Measurements from ENCODE around the gene HRH3. TPM values are rescaled to one million over a fixed set of nuclear protein-coding genes. Genes with fewer than 3 reads are reported as not detected.

HRH3 gene
- total RNA-seq, 2 donors from 2014 or later = 0.18 to 0.51 TPM

DNA sequence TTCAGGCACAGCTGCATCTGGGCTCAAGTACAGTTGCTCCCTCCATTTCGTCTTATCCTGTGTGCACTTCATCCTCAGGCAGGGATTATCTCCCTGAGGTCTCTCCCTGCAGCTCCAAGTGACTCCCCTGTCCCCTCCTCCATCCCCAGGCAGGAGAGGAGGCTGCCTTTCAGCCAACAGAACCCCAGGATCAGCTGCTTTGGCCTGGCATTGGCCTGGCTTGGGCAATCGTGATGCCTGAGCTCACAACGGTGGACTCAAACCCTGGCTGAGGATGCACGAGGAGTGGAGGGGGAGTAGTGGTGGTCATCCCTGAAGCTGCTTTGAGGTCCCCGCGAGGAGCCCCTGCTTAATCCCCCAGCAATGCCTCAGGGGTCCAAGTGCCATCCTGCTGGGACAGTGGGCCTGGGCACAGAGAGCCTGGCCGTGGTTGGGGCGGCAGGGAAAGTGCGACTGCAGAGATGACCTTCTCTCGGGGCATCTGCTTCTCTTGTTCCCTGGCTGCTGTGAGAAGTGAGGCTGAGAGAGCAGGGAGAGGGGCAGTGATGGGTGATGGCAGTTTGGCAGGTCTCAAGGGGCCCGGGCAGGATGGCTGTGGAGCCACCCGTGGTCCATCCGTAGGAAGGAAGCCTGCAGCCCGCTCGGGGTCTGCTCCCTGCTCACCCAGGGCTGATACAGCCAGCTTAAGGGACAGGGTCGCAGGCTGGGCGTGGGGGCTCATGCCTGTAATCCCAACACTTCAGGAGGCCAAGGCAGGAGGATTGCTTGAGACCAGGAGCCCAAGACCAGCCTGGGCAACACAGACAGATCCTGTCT, 6.0 kb upstream of the HRH3 start:
- intact Hi-C loops (cut with DNase I) = no loop called here
- WGBS = 85% methylated on average over 17 of the region's 17 CpGs
- no peaks in the 10 kb centered on the region for H3K36me3 ChIP-seq
- H3K27ac ChIP-seq = no peak overlapping the region
- DNase-seq (ENCODE audit: low spot score) = no peak
- TF ChIP-seq POLR2A (IDR thresholded peaks at IDR 0.05) (no peak), POLR2AphosphoS5 (IDR thresholded peaks at IDR 0.05) (no peak), CTCF (IDR thresholded peaks at IDR 0.05) (no peak)
- H3K4me1 ChIP-seq (replicated peaks) = no peaks in the 10 kb centered on the region
- H3K27me3 ChIP-seq (replicated peaks; ENCODE audit: insufficient read depth) = peaks cover 20% of the 10 kb centered on the region
- H3K9me3 ChIP-seq = no peaks in the 10 kb centered on the region
- no peak overlapping the region for H3K4me3 ChIP-seq

DNA sequence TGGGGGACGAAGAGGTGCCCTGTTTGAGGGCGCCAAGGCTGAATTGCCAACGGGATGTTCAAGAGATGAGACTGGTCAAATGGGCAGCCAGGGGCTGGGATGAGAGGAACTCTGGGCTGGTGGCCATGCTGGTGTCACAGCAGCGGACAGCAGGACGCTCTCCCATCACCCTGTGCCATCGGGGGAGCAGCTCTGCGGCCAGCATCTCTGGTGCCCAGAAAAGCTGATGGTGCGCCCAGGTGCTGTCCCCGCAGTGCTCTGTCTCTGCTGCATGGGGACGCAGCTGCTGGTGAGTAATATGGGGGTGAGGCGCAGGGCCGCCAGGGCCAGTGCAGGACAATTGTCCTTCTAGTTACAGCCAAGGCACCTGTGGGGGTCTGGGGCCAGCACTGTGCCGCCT, 4.9 kb upstream of the HRH3 start:
- no peaks in the 10 kb centered on the region for H3K9me3 ChIP-seq
- TF ChIP-seq POLR2A (IDR thresholded peaks at IDR 0.05) = no peak
- no peak for TF ChIP-seq POLR2AphosphoS5 (IDR thresholded peaks at IDR 0.05)
- no peak for TF ChIP-seq CTCF (IDR thresholded peaks at IDR 0.05)
- 82% methylated on average over 13 of the region's 13 CpGs for WGBS
- DNase-seq (ENCODE audit: low spot score) = no peak
- no peaks in the 10 kb centered on the region for H3K36me3 ChIP-seq
- peaks cover 22% of the 10 kb centered on the region for H3K27me3 ChIP-seq (replicated peaks; ENCODE audit: insufficient read depth)
- peaks cover 7% of the 10 kb centered on the region for H3K4me1 ChIP-seq (replicated peaks)
- no peak overlapping the region for H3K4me3 ChIP-seq
- intact Hi-C loops (cut with DNase I) = no loop called here
- no peak overlapping the region for H3K27ac ChIP-seq

GRCh38 chr20:62224113-62224855, 4.2 kb upstream of the HRH3 start:
- peaks cover 9% of the 10 kb centered on the region for H3K4me1 ChIP-seq (replicated peaks)
- intact Hi-C loops (cut with DNase I) = no loop called here
- no peak overlapping the region for H3K4me3 ChIP-seq
- no peaks in the 10 kb centered on the region for H3K9me3 ChIP-seq
- no peak for DNase-seq (ENCODE audit: low spot score)
- no peaks in the 10 kb centered on the region for H3K36me3 ChIP-seq
- TF ChIP-seq POLR2A (IDR thresholded peaks at IDR 0.05) (no peak), CTCF (IDR thresholded peaks at IDR 0.05) (no peak), POLR2AphosphoS5 (IDR thresholded peaks at IDR 0.05) (no peak)
- no peak overlapping the region for H3K27ac ChIP-seq
- peaks cover 22% of the 10 kb centered on the region for H3K27me3 ChIP-seq (replicated peaks; ENCODE audit: insufficient read depth)
- WGBS = 63% methylated on average over 21 of the region's 21 CpGs

DNA sequence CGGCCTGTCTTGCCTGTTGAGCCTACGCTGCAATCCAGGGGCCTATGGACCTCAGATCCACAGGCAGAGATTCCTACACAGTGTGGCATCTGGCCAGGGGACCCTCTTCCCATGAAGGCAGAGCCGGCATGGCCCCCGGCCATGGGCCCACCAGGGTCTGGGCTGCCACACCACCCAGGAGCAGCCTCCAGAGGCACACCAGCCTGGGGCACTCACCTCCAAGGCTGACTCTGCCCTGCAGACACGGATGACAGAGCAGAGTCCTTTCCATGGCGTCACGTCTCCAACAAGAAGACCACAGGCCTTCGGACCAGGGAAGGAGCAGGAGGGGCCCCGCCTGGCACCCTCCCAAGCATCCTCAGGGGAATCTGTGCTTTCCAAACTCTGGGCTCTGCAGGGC, 3.5 kb upstream of the HRH3 start:
- Histone ChIP-seq H3K27ac (no peak overlapping the region), H3K9me3 (no peaks in the 10 kb centered on the region), H3K4me1 (replicated peaks) (peaks cover 14% of the 10 kb centered on the region), H3K4me3 (no peak overlapping the region), H3K36me3 (no peaks in the 10 kb centered on the region), H3K27me3 (replicated peaks; ENCODE audit: insufficient read depth) (peaks cover 22% of the 10 kb centered on the region)
- intact Hi-C loops (cut with DNase I) = no loop called here
- WGBS = 83% methylated on average over 6 of the region's 9 CpGs
- DNase-seq (ENCODE audit: low spot score) = no peak
- TF ChIP-seq POLR2A (IDR thresholded peaks at IDR 0.05) (no peak), CTCF (IDR thresholded peaks at IDR 0.05) (no peak), POLR2AphosphoS5 (IDR thresholded peaks at IDR 0.05) (no peak)

Data from prostate gland (tissue), 2 donors.